HEK293 (cell line): ENCODE measurements around the gene FAM204A.

ENCODE experiments used
- CTCF ChIA-PET: fragments of 350-600 bp; formaldehyde crosslinking; extraction: SDS; loops from one replicate; lab custom pipeline; 2021; ENCODE audit warnings: antibody characterized with exemption; lab: Yijun Ruan, JAX
- POLR2A ChIA-PET: fragments of 300-600 bp; formaldehyde crosslinking; extraction: SDS; loops from one replicate; lab custom pipeline; 2020; ENCODE audit warnings: antibody characterized with exemption, inconsistent platforms; lab: Yijun Ruan, JAX
- H3K27ac ChIP-seq: fragments of 200-500 bp; sonication (Bioruptor generic); 2 replicates; pipeline ENCODE4 v1.5.1; 2014; ENCODE audit warnings: low read depth, low read length, control low read depth, inconsistent platforms; ENCODE audit errors: extremely low read depth
- H3K36me3 ChIP-seq, 2 experiments: fragments of 200-500 bp in 1 of 2; sonication (Bioruptor generic) in 1 of 2; 1 replicate in 1 of 2; 2 replicates in 1 of 2; pipeline ENCODE4 v1.5.1; 2014 to 2017; ENCODE audit warnings: inconsistent platforms in 2 of 2, low read length in 2 of 2; ENCODE audit not compliant: control insufficient read depth in 2 of 2, insufficient read depth in 1 of 2
- H3K4me1 ChIP-seq: fragments of 200-500 bp; sonication (Bioruptor generic); 2 replicates; pipeline ENCODE4 v1.5.1; 2014; ENCODE audit warnings: mild to moderate bottlenecking, low read length, inconsistent platforms; ENCODE audit not compliant: control insufficient read depth, insufficient read depth
- H3K4me3 ChIP-seq: 2 replicates; pipeline ENCODE4 v1.5.1; 2011; ENCODE audit warnings: low read depth, mild to moderate bottlenecking, control low read depth, low read length, moderate library complexity
- H3K9me3 ChIP-seq: fragments of 200-500 bp; sonication (Bioruptor generic); 2 replicates; pipeline ENCODE4 v1.5.1; 2014; ENCODE audit warnings: low read depth, low read length, inconsistent platforms; ENCODE audit not compliant: control insufficient read depth, insufficient read depth
- BCL11B ChIP-seq: fragments of 450-650 bp; formaldehyde crosslinking; IDR thresholded peaks from 2 replicates; pipeline ENCODE4 v1.5.1; 2016; ENCODE audit warnings: low read depth, missing biosample characterization, missing genetic modification characterization
- FEZF1 ChIP-seq: fragments of 450-650 bp; formaldehyde crosslinking; IDR thresholded peaks from 2 replicates; pipeline ENCODE4 v1.5.1; 2016; ENCODE audit warnings: missing biosample characterization, missing genetic modification characterization
- HOXC10 ChIP-seq: sonication (generic); formaldehyde crosslinking; IDR thresholded peaks from 2 replicates; pipeline ENCODE4 v1.8.1; 2023; ENCODE audit warnings: mild to moderate bottlenecking, missing genetic modification reagents
- KLF7 ChIP-seq: fragments of 450-650 bp; formaldehyde crosslinking; IDR thresholded peaks from 2 replicates; pipeline ENCODE4 v1.5.1; 2016; ENCODE audit warnings: missing biosample characterization, missing genetic modification characterization, borderline replicate concordance
- SP3 ChIP-seq: fragments of 450-650 bp; formaldehyde crosslinking; IDR thresholded peaks from 2 replicates; pipeline ENCODE4 v1.5.1; 2016; ENCODE audit warnings: missing biosample characterization, missing genetic modification characterization
- TCF7L2 ChIP-seq: IDR thresholded peaks from 2 replicates; pipeline ENCODE4 v1.6.1; 2011; ENCODE audit warnings: low read depth, mild to moderate bottlenecking, inconsistent platforms, low read length, moderate library complexity, borderline replicate concordance
- ZFP41 ChIP-seq: fragments of 450-650 bp; formaldehyde crosslinking; IDR thresholded peaks from 2 replicates; pipeline ENCODE4 v1.5.1; 2016; ENCODE audit warnings: missing biosample characterization, missing genetic modification characterization, borderline replicate concordance
- ZIC2 ChIP-seq: fragments of 450-650 bp; formaldehyde crosslinking; IDR thresholded peaks from 2 replicates; pipeline ENCODE4 v1.5.1; 2016; ENCODE audit warnings: missing biosample characterization, missing genetic modification characterization
- ZNF202 ChIP-seq: fragments of 450-650 bp; formaldehyde crosslinking; IDR thresholded peaks from 2 replicates; pipeline ENCODE4 v1.5.1; 2016; ENCODE audit warnings: missing biosample characterization, missing genetic modification characterization, borderline replicate concordance
- ZNF274 ChIP-seq, 2 experiments: fragments of 200-500 bp in 1 of 2; fragments of 450-650 bp in 1 of 2; sonication (Bioruptor generic) in 1 of 2; formaldehyde crosslinking in 1 of 2; IDR thresholded peaks; 2 replicates each; pipeline versions ENCODE4 v1.5.1 to v1.6.1; 2014 to 2016; ENCODE audit warnings: borderline replicate concordance in 1 of 2, inconsistent platforms in 1 of 2, low read length in 1 of 2, missing biosample characterization in 1 of 2, missing genetic modification characterization in 1 of 2
- ZNF404 ChIP-seq: fragments of 450-650 bp; formaldehyde crosslinking; IDR thresholded peaks from 2 replicates; pipeline ENCODE4 v1.5.1; 2017; ENCODE audit warnings: missing biosample characterization, missing genetic modification characterization
- ZNF48 ChIP-seq: fragments of 450-650 bp; formaldehyde crosslinking; IDR thresholded peaks from 2 replicates; pipeline ENCODE4 v1.5.1; 2016; ENCODE audit warnings: missing biosample characterization, missing genetic modification characterization
- ZNF544 ChIP-seq: fragments of 450-650 bp; formaldehyde crosslinking; IDR thresholded peaks from 2 replicates; pipeline ENCODE4 v1.5.0; 2017; ENCODE audit warnings: missing biosample characterization, missing genetic modification characterization
- ZNF549 ChIP-seq: fragments of 450-650 bp; IDR thresholded peaks from 2 replicates; pipeline ENCODE4 v1.5.1; 2018; ENCODE audit warnings: missing biosample characterization, missing genetic modification characterization, mild to moderate bottlenecking, inconsistent platforms, moderate library complexity
- ZNF621 ChIP-seq: fragments of 450-650 bp; formaldehyde crosslinking; IDR thresholded peaks from 2 replicates; pipeline ENCODE4 v1.5.1; 2017; ENCODE audit warnings: missing biosample characterization, missing genetic modification characterization
- ZNF626 ChIP-seq: fragments of 450-650 bp; sonication (Bioruptor Pico); formaldehyde crosslinking; IDR thresholded peaks from 2 replicates; pipeline ENCODE4 v1.5.1; 2018; ENCODE audit warnings: missing biosample characterization, missing genetic modification characterization, inconsistent platforms
- ZNF777 ChIP-seq: fragments of 450-650 bp; formaldehyde crosslinking; IDR thresholded peaks from 2 replicates; pipeline ENCODE4 v1.5.1; 2017; ENCODE audit warnings: missing biosample characterization, missing genetic modification characterization, borderline replicate concordance
- ZSCAN30 ChIP-seq: fragments of 450-650 bp; IDR thresholded peaks from 2 replicates; pipeline ENCODE4 v1.5.1; 2018; ENCODE audit warnings: missing biosample characterization, mild to moderate bottlenecking, missing genetic modification characterization, moderate library complexity
- TF ChIP-seq, protein P1 (sequence below): fragments of 450-650 bp; formaldehyde crosslinking; IDR thresholded peaks from 2 replicates; pipeline ENCODE4 v1.5.1; 2017; ENCODE audit warnings: missing biosample characterization, missing genetic modification characterization
- TF ChIP-seq, protein P2 (sequence below): fragments of 450-650 bp; formaldehyde crosslinking; IDR thresholded peaks from 2 replicates; pipeline ENCODE4 v1.5.1; 2017; ENCODE audit warnings: missing biosample characterization, missing genetic modification characterization
- TF ChIP-seq, protein P3 (sequence below): fragments of 450-650 bp; formaldehyde crosslinking; IDR thresholded peaks from 2 replicates; pipeline ENCODE4 v1.5.1; 2016; ENCODE audit warnings: missing biosample characterization, missing genetic modification characterization
- TF ChIP-seq, protein P4 (sequence below): fragments of 450-650 bp; formaldehyde crosslinking; IDR thresholded peaks from 2 replicates; pipeline ENCODE4 v1.5.1; 2016; ENCODE audit warnings: missing biosample characterization, missing genetic modification characterization, low read depth
- TF ChIP-seq, protein P5 (sequence below): fragments of 450-650 bp; formaldehyde crosslinking; IDR thresholded peaks from 2 replicates; pipeline ENCODE4 v1.5.1; 2016; ENCODE audit warnings: missing biosample characterization, missing genetic modification characterization, borderline replicate concordance

FAM204A gene

DNA sequence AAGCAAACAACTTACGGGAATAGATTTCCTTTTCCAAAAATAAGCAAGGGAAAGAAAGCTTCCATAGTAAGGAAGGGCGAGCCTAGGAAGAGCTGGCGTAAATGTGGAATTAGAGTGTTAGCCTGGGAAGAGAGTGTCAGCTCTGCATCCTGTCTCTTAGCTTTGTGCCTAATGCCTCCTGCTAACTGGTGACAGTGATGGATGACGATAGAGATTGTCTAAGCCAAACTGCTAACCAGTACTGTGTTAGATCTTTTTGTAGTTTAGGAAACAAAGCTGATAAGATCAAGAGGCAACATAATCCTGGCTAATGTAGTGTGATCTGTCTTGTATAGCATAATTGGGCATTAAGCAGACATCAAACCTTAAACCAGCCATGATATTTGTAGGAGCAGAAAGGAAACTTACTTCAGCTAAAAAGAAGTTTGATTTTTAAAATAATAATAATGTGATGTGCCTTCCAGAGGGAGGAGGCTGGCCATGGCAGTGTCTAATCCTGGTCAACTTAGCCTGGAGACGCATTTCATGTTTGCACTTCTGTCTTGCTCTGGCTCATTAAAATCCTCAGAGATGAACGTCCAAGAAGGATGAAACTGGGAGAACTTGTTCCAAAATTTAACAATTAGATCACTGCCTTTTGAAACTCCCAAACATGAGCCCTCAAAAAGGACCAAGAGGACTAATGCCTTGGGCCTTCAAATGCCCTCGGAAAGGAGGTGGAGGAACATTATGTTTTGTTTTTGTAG lies 85.1 kb downstream of the FAM204A start (continued):
- no peak for TF ChIP-seq ZNF777
- no peak for TF ChIP-seq ZNF549
- TF ChIP-seq HOXC10 (CRISPR knock-in tag): no peak
- no peak for TF ChIP-seq ZNF202 (tag by site-specific recombination)
- peak; percentile 42; the same call in 1 of the 2 replicates for TF ChIP-seq FEZF1 (tag by site-specific recombination)
- TF ChIP-seq ZNF544 (tag by site-specific recombination): no peak
- no peak for TF ChIP-seq ZIC2 (tag by site-specific recombination)
- TF ChIP-seq SP3 (tag by site-specific recombination): no peak
- no peak for TF ChIP-seq BCL11B (tag by site-specific recombination)
- peak; percentile 95 for TF ChIP-seq TCF7L2
- TF ChIP-seq ZNF626 (tag by site-specific recombination): no peak
- TF ChIP-seq, protein P1, sequence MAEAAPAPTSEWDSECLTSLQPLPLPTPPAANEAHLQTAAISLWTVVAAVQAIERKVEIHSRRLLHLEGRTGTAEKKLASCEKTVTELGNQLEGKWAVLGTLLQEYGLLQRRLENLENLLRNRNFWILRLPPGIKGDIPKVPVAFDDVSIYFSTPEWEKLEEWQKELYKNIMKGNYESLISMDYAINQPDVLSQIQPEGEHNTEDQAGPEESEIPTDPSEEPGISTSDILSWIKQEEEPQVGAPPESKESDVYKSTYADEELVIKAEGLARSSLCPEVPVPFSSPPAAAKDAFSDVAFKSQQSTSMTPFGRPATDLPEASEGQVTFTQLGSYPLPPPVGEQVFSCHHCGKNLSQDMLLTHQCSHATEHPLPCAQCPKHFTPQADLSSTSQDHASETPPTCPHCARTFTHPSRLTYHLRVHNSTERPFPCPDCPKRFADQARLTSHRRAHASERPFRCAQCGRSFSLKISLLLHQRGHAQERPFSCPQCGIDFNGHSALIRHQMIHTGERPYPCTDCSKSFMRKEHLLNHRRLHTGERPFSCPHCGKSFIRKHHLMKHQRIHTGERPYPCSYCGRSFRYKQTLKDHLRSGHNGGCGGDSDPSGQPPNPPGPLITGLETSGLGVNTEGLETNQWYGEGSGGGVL: no peak

DNA sequence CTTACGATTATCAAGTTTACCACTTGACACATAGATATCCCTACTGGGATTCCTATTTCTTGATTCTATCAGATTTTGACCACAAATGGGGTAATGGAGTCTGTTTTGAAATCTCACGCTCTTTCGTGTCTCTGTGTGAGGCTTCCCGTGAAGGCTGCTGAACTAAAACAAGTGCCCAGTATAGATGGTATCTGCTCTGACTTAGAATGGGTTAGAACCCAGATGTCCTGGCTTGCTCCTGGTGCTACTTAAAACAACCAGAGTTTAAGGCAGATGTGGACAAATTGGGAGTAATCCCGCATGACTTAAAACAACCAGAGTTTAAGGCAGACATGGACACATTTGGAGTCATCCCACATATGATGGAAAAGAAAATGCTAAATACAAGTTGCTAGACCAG lies 85.9 kb downstream of the FAM204A start:
- POLR2A ChIA-PET: no interaction called here
- CTCF ChIA-PET: interaction anchor here (1.1 to 2.0 kb wide), 3 partner anchors 14 to 760 kb away, joined by 5 to 7 read pairs (median 5); no protein-coding TSS in a partner anchor

More for the DNA sequence above, 85.9 kb downstream of the FAM204A start:
- no peaks in the 10 kb centered on the region for H3K36me3 ChIP-seq
- H3K4me3 ChIP-seq: no peak overlapping the region
- TF ChIP-seq, protein P2, sequence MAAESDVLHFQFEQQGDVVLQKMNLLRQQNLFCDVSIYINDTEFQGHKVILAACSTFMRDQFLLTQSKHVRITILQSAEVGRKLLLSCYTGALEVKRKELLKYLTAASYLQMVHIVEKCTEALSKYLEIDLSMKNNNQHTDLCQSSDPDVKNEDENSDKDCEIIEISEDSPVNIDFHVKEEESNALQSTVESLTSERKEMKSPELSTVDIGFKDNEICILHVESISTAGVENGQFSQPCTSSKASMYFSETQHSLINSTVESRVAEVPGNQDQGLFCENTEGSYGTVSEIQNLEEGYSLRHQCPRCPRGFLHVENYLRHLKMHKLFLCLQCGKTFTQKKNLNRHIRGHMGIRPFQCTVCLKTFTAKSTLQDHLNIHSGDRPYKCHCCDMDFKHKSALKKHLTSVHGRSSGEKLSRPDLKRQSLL (tag by site-specific recombination): no peak
- no peak for TF ChIP-seq ZIC2 (tag by site-specific recombination)
- no peak for TF ChIP-seq ZSCAN30
- TF ChIP-seq, protein P3, sequence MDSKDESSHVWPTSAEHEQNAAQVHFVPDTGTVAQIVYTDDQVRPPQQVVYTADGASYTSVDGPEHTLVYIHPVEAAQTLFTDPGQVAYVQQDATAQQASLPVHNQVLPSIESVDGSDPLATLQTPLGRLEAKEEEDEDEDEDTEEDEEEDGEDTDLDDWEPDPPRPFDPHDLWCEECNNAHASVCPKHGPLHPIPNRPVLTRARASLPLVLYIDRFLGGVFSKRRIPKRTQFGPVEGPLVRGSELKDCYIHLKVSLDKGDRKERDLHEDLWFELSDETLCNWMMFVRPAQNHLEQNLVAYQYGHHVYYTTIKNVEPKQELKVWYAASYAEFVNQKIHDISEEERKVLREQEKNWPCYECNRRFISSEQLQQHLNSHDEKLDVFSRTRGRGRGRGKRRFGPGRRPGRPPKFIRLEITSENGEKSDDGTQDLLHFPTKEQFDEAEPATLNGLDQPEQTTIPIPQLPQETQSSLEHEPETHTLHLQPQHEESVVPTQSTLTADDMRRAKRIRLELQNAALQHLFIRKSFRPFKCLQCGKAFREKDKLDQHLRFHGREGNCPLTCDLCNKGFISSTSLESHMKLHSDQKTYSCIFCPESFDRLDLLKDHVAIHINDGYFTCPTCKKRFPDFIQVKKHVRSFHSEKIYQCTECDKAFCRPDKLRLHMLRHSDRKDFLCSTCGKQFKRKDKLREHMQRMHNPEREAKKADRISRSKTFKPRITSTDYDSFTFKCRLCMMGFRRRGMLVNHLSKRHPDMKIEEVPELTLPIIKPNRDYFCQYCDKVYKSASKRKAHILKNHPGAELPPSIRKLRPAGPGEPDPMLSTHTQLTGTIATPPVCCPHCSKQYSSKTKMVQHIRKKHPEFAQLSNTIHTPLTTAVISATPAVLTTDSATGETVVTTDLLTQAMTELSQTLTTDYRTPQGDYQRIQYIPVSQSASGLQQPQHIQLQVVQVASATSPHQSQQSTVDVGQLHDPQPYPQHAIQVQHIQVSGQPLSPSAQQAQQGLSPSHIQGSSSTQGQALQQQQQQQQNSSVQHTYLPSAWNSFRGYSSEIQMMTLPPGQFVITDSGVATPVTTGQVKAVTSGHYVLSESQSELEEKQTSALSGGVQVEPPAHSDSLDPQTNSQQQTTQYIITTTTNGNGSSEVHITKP (tag by site-specific recombination): no peak
- TF ChIP-seq KLF7 (tag by site-specific recombination): no peak
- no peak for TF ChIP-seq ZNF621 (tag by site-specific recombination)
- TF ChIP-seq ZNF48 (tag by site-specific recombination): no peak
- TF ChIP-seq, protein P4, sequence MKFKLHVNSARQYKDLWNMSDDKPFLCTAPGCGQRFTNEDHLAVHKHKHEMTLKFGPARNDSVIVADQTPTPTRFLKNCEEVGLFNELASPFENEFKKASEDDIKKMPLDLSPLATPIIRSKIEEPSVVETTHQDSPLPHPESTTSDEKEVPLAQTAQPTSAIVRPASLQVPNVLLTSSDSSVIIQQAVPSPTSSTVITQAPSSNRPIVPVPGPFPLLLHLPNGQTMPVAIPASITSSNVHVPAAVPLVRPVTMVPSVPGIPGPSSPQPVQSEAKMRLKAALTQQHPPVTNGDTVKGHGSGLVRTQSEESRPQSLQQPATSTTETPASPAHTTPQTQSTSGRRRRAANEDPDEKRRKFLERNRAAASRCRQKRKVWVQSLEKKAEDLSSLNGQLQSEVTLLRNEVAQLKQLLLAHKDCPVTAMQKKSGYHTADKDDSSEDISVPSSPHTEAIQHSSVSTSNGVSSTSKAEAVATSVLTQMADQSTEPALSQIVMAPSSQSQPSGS (tag by site-specific recombination): no peak
- no peak for TF ChIP-seq ZFP41 (tag by site-specific recombination)
- TF ChIP-seq, protein P5, sequence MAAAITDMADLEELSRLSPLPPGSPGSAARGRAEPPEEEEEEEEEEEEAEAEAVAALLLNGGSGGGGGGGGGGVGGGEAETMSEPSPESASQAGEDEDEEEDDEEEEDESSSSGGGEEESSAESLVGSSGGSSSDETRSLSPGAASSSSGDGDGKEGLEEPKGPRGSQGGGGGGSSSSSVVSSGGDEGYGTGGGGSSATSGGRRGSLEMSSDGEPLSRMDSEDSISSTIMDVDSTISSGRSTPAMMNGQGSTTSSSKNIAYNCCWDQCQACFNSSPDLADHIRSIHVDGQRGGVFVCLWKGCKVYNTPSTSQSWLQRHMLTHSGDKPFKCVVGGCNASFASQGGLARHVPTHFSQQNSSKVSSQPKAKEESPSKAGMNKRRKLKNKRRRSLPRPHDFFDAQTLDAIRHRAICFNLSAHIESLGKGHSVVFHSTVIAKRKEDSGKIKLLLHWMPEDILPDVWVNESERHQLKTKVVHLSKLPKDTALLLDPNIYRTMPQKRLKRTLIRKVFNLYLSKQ (tag by site-specific recombination): no peak
- no peak for TF ChIP-seq ZNF404 (tag by site-specific recombination)
- no peak for TF ChIP-seq ZNF274 (IDR thresholded peaks at IDR 0.05; ENCODE audit: low read length)
- TF ChIP-seq ZNF274 (tag by site-specific recombination; IDR thresholded peaks at IDR 0.05; ENCODE audit: borderline replicate concordance): no peak
- no peaks in the 10 kb centered on the region for H3K9me3 ChIP-seq
- no peaks in the 10 kb centered on the region; the same call in 1 of the 2 replicates for H3K4me1 ChIP-seq
- H3K27ac ChIP-seq: no peak overlapping the region
